ENCODE data around the gene METRN. TPM values are rescaled to one million over a fixed set of nuclear protein-coding genes. Genes with fewer than 3 reads are reported as not detected.

The METRN gene
- total and polyA plus RNA-seq, 8 donors = 9.3 to 57.3 (median 15.4) TPM

GRCh38 chr16:726438-727290, 11.7 kb downstream of the METRN start, which contains the start of the genes CCDC78 and HAGHL:
Gene CCDC78, minus strand, starts transcription at chr16:726443. Its CDS starts 76 bp downstream, at chr16:726367.
Gene HAGHL, plus strand, starts transcription at chr16:727106. Its CDS starts 404 bp downstream, at chr16:727510.
- peaks cover 0 to 23% of the 10 kb centered on the region in 2 donors for H3K36me3 ChIP-seq
- peak; percentile 50 for ATAC-seq
- peak in 2 of 4 donors; percentile 73 to 91 for DNase-seq
- H3K4me3 ChIP-seq = peak within 1 kb of the TSS; percentile 24 to 49
- intact Hi-C loops (cut with DNase I) = no loop called here
- H3K27me3 ChIP-seq = peaks cover 0 to 45% of the 10 kb centered on the region in 2 donors
- H3K4me1 ChIP-seq = peaks cover 12 to 36% of the 10 kb centered on the region in 2 donors
- H3K9me3 ChIP-seq = no peaks in the 10 kb centered on the region
- H3K27ac ChIP-seq = no peak within 1 kb of the TSS
- TF ChIP-seq, protein P1, sequence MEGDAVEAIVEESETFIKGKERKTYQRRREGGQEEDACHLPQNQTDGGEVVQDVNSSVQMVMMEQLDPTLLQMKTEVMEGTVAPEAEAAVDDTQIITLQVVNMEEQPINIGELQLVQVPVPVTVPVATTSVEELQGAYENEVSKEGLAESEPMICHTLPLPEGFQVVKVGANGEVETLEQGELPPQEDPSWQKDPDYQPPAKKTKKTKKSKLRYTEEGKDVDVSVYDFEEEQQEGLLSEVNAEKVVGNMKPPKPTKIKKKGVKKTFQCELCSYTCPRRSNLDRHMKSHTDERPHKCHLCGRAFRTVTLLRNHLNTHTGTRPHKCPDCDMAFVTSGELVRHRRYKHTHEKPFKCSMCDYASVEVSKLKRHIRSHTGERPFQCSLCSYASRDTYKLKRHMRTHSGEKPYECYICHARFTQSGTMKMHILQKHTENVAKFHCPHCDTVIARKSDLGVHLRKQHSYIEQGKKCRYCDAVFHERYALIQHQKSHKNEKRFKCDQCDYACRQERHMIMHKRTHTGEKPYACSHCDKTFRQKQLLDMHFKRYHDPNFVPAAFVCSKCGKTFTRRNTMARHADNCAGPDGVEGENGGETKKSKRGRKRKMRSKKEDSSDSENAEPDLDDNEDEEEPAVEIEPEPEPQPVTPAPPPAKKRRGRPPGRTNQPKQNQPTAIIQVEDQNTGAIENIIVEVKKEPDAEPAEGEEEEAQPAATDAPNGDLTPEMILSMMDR (IDR thresholded peaks at IDR 0.05) = no peak

DNA sequence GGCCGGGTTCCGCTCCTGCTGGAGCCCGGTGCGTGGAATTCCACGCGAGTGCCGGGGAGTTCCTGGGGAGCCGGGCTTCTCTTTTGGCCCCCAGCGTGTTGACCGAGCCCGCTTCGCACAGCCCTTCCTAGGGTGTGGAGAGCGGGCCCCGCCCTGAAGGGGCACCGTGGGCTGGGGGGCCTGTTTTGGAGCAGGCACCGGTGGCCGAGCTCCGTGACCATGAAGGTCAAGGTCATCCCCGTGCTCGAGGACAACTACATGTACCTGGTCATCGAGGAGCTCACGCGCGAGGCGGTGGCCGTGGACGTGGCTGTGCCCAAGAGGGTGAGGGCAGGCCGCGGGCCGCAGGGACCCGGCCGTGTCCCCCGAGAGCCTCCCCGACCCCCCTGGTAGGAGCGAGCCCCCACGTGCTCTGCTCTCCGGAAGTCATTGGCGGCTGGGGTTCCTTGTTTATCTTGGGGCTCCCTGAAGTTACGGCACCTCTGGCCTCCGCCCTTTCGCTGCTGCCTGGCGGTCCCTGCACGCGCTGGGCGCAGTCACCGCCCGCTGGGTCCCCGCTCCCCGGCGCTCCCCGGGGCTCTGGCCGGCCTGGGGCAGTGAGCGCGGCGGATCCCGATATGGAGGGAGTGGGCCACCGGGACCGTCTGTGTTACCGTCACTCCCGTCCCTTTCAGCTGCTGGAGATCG, 12.5 kb downstream of the METRN start:
- Histone ChIP-seq H3K27ac (no peak overlapping the region), H3K4me1 (peaks cover 12 to 29% of the 10 kb centered on the region in 2 donors)
- ATAC-seq = peak; percentile 8

DNA sequence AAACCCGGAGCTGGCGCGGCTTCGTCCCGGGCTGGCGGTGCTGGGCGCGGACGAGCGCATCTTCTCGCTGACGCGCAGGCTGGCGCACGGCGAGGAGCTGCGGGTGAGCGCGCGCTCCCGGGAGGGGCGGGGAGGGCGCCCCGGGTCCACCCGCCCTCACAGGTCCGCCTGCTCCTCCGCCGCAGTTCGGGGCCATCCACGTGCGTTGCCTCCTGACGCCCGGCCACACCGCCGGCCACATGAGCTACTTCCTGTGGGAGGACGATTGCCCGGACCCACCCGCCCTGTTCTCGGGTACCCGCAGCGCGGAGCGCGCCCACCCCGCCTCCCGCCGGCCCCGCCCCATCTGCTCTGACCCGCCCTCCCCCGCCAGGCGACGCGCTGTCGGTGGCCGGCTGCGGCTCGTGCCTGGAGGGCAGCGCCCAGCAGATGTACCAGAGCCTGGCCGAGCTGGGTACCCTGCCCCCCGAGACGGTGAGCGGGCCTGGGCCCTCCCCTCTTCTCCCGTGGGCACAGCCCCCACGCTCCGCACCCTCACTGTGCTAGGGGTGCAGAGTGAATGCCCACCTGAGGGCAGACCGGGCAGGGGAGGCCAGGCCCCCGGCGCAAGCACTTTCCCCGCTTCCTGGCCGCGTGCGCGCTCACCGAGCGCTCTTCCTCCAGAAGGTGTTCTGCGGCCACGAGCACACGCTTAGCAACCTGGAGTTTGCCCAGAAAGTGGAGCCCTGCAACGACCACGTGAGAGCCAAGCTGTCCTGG, 13.4 kb downstream of the METRN start:
- peaks cover 0 to 36% of the 10 kb centered on the region in 2 donors for H3K36me3 ChIP-seq
- ATAC-seq = peak; percentile 67
- H3K27ac ChIP-seq = no peak overlapping the region
- H3K4me3 ChIP-seq = peak overlapping the region; percentile 24 to 49
- no peaks in the 10 kb centered on the region for H3K9me3 ChIP-seq
- DNase-seq = peak in 2 of 4 donors; percentile 82 to 88
- intact Hi-C loops (cut with DNase I) = no loop called here
- TF ChIP-seq, protein P1 (IDR thresholded peaks at IDR 0.05) = no peak
- H3K27me3 ChIP-seq = peaks cover 0 to 45% of the 10 kb centered on the region in 2 donors
- H3K4me1 ChIP-seq = peaks cover 12 to 29% of the 10 kb centered on the region in 2 donors

More for the DNA sequence above, 12.5 kb downstream of the METRN start:
- Histone ChIP-seq H3K27me3 (peaks cover 0 to 45% of the 10 kb centered on the region in 2 donors), H3K9me3 (no peaks in the 10 kb centered on the region), H3K4me3 (peak overlapping the region; percentile 24 to 49), H3K36me3 (peaks cover 0 to 28% of the 10 kb centered on the region in 2 donors)
- TF ChIP-seq, protein P1 (IDR thresholded peaks at IDR 0.05) = no peak
- intact Hi-C loops (cut with DNase I) = no loop called here
- DNase-seq = no peak

GRCh38 chr16:728890-729744, 14.2 kb downstream of the METRN start:
- H3K9me3 ChIP-seq = no peaks in the 10 kb centered on the region
- ATAC-seq (no peak), DNase-seq (no peak)
- no peak overlapping the region for H3K27ac ChIP-seq
- TF ChIP-seq, protein P1 (IDR thresholded peaks at IDR 0.05) = no peak
- peaks cover 0 to 44% of the 10 kb centered on the region in 2 donors for H3K36me3 ChIP-seq
- H3K4me3 ChIP-seq = no peak overlapping the region
- peaks cover 12 to 29% of the 10 kb centered on the region in 2 donors for H3K4me1 ChIP-seq
- intact Hi-C loops (cut with DNase I) = no loop called here
- H3K27me3 ChIP-seq = peaks cover 0 to 45% of the 10 kb centered on the region in 2 donors

Data from left lung (tissue), 10 donors.